ENCODE results near the gene PRR19. TPM values are rescaled to one million over a fixed set of nuclear protein-coding genes. Genes with fewer than 3 reads are reported as not detected.

The PRR19 gene
- total RNA-seq, 6 experiments from 2014 or later = 0.67 to 2.0 (median 0.86) TPM

- no peak overlapping the region for H3K27ac Mint-ChIP-seq
- H3K9me3 Mint-ChIP-seq = no peaks in the 10 kb centered on the region
- TF ChIP-seq CTCF (IDR thresholded peaks at IDR 0.05) = no peak
- no peaks in the 10 kb centered on the region for H3K4me1 Mint-ChIP-seq (ENCODE audit: low read depth)
- no peak overlapping the region for H3K4me3 Mint-ChIP-seq
- DNase-seq = peak; percentile 45
- H3K36me3 Mint-ChIP-seq (ENCODE audit: low read depth) = no peaks in the 10 kb centered on the region
- no peaks in the 10 kb centered on the region; the same call in 1 of the 2 replicates for H3K27me3 Mint-ChIP-seq (ENCODE audit: insufficient read depth)
Observed at GRCh38 chr19:42352301-42353259, 50.6 kb downstream of the PRR19 start.

DNA sequence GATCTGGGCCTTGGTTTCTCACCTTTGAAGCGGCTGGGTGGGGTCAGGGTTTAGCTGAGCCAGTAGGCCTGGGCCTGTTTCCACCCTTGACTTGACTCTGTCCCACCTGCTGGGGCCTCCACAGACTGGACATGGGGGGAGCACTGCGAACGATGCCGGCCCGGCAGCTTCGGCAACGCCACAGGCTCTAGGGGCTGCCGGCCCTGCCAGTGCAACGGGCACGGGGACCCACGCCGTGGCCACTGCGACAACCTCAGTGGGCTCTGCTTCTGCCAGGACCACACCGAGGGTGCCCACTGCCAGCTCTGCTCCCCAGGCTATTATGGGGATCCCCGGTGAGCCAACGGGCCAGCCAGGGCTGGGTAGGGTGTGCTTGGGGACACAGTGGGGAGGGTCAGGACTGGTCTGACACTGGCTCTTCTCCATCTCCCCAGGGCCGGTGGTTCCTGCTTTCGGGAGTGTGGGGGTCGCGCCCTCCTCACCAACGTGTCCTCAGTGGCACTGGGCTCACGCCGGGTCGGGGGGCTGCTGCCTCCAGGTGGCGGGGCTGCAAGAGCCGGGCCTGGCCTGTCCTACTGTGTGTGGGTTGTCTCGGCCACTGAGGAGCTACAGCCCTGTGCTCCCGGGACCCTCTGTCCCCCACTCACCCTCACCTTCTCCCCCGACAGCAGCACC is 51.5 kb downstream of the PRR19 start:
- no peak for DNase-seq
- no peak overlapping the region for H3K4me3 Mint-ChIP-seq
- H3K27me3 Mint-ChIP-seq (ENCODE audit: insufficient read depth) = peaks cover under 1% of the 10 kb centered on the region
- H3K36me3 Mint-ChIP-seq (ENCODE audit: low read depth) = no peaks in the 10 kb centered on the region
- no peak overlapping the region for H3K27ac Mint-ChIP-seq
- H3K9me3 Mint-ChIP-seq = no peaks in the 10 kb centered on the region
- no peak for TF ChIP-seq CTCF (IDR thresholded peaks at IDR 0.05)
- no peaks in the 10 kb centered on the region for H3K4me1 Mint-ChIP-seq (ENCODE audit: low read depth)

DNA sequence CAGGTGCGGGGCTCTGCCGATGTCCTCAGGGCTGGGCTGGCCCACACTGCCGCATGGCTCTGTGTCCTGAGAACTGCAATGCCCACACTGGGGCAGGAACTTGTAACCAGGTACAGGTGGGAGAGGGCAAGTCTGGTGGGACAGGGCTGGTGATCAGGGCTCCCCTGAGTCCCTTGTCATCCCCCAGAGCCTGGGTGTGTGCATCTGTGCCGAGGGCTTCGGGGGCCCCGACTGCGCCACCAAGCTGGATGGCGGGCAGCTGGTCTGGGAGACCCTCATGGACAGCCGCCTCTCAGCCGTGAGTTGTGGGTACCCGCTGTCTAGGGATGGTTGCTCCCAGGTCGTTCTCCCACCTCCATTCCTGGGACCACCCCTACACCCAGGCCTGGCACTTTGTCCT is 54.0 kb downstream of the PRR19 start:
- Mint-ChIP-seq H3K4me1 (ENCODE audit: low read depth) (no peaks in the 10 kb centered on the region), H3K9me3 (no peaks in the 10 kb centered on the region), H3K4me3 (no peak overlapping the region), H3K36me3 (ENCODE audit: low read depth) (no peaks in the 10 kb centered on the region), H3K27ac (no peak overlapping the region), H3K27me3 (ENCODE audit: insufficient read depth) (peaks cover 1% of the 10 kb centered on the region)
- TF ChIP-seq CTCF (IDR thresholded peaks at IDR 0.05) = no peak
- no peak for DNase-seq

- no peaks in the 10 kb centered on the region for H3K9me3 Mint-ChIP-seq
- H3K36me3 Mint-ChIP-seq (ENCODE audit: low read depth) = no peaks in the 10 kb centered on the region
- H3K27ac Mint-ChIP-seq = no peak overlapping the region
- no peak overlapping the region for H3K4me3 Mint-ChIP-seq
- H3K27me3 Mint-ChIP-seq (ENCODE audit: insufficient read depth) = peaks cover 1% of the 10 kb centered on the region
- no peaks in the 10 kb centered on the region for H3K4me1 Mint-ChIP-seq (ENCODE audit: low read depth)
- no peak for TF ChIP-seq CTCF (IDR thresholded peaks at IDR 0.05)
- no peak for DNase-seq
Observed at GRCh38 chr19:42356686-42357085, 54.8 kb downstream of the PRR19 start.

DNA sequence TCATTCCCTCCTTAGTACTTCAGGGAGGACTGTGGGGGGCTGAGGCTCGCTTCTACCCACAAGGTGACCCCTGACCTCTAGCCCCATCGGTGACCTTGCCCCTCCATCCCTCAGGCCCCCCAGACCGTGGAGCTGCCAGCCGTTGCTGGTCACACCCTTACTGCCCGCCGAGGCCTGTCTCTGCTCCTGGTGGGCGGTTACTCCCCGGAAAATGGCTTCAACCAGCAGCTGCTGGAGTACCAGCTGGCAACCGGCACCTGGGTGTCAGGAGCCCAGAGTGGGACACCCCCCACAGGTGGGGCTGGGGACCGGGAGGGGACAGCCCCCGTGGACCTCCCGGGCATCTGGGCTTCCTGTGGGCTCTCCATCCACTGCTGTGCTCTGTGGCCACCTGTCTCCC is 55.4 kb downstream of the PRR19 start:
- H3K9me3 Mint-ChIP-seq = no peaks in the 10 kb centered on the region
- no peak overlapping the region for H3K27ac Mint-ChIP-seq
- TF ChIP-seq CTCF (IDR thresholded peaks at IDR 0.05) = no peak

More for the DNA sequence above, 55.4 kb downstream of the PRR19 start:
- DNase-seq = no peak
- no peak overlapping the region for H3K4me3 Mint-ChIP-seq
- peaks cover 1% of the 10 kb centered on the region for H3K27me3 Mint-ChIP-seq (ENCODE audit: insufficient read depth)
- H3K36me3 Mint-ChIP-seq (ENCODE audit: low read depth) = no peaks in the 10 kb centered on the region
- H3K4me1 Mint-ChIP-seq (ENCODE audit: low read depth) = no peaks in the 10 kb centered on the region

Small RNA genes lying within 50 kb of the gene (microRNA-seq; reads per million reads assigned to microRNA genes)
- gene MIR8077 = not detected

Other genes with a start within 250 kb of the PRR19 start
- under 1 TPM in 5 of 6 experiments, not detected in 1; 0.07 to 0.19 (median 0.13) TPM for gene GRIK5, start 231.9 kb upstream of the PRR19 start, total RNA-seq (2021; fragmentation: NEBNext Ultra II Directional; extraction: Animal tissue kit (Norgen Biotek cat#: 25700))
- gene ZNF574, start 226.0 kb upstream of the PRR19 start, total RNA-seq (2021; fragmentation: NEBNext Ultra II Directional; extraction: Animal tissue kit (Norgen Biotek cat#: 25700)) = 10 to 100 TPM; 14.0 to 16.5 (median 15.1) TPM
- gene POU2F2, start 169.7 kb upstream of the PRR19 start, total RNA-seq (2021; fragmentation: NEBNext Ultra II Directional; extraction: Animal tissue kit (Norgen Biotek cat#: 25700)) = 10 to 100 TPM in 1 of 6 experiments, 1 to 10 TPM in 5; 6.4 to 11.0 (median 7.8) TPM
- 10 to 100 TPM; 19.2 to 24.9 (median 20.2) TPM for gene DEDD2, start 84.5 kb upstream of the PRR19 start, total RNA-seq (2021; fragmentation: NEBNext Ultra II Directional; extraction: Animal tissue kit (Norgen Biotek cat#: 25700))
- gene ZNF526, start 81.8 kb upstream of the PRR19 start, total RNA-seq (2021; fragmentation: NEBNext Ultra II Directional; extraction: Animal tissue kit (Norgen Biotek cat#: 25700)) = 10 to 100 TPM; 14.0 to 18.2 (median 16.1) TPM
- gene GSK3A, start 59.5 kb upstream of the PRR19 start, total RNA-seq (2021; fragmentation: NEBNext Ultra II Directional; extraction: Animal tissue kit (Norgen Biotek cat#: 25700)) = 10 to 100 TPM; 36.3 to 45.5 (median 43.1) TPM
- gene ERF, start 47.0 kb upstream of the PRR19 start, total RNA-seq (2021; fragmentation: NEBNext Ultra II Directional; extraction: Animal tissue kit (Norgen Biotek cat#: 25700)) = 10 to 100 TPM; 74.7 to 87.8 (median 78.8) TPM
- 10 to 100 TPM; 67.6 to 75.4 (median 73.7) TPM for gene CIC, start 32.9 kb upstream of the PRR19 start, total RNA-seq (2021; fragmentation: NEBNext Ultra II Directional; extraction: Animal tissue kit (Norgen Biotek cat#: 25700))
- 10 to 100 TPM; 32.3 to 43.5 (median 40.7) TPM for gene PAFAH1B3, start 492 bp downstream of the PRR19 start, total RNA-seq (2021; fragmentation: NEBNext Ultra II Directional; extraction: Animal tissue kit (Norgen Biotek cat#: 25700))
- under 1 TPM; 0.12 to 0.47 (median 0.34) TPM for gene TMEM145, start 11.2 kb downstream of the PRR19 start, total RNA-seq (2021; fragmentation: NEBNext Ultra II Directional; extraction: Animal tissue kit (Norgen Biotek cat#: 25700))
- 10 to 100 TPM; 17.7 to 23.6 (median 18.8) TPM for gene MEGF8, start 23.5 kb downstream of the PRR19 start, total RNA-seq (2021; fragmentation: NEBNext Ultra II Directional; extraction: Animal tissue kit (Norgen Biotek cat#: 25700))
- gene CNFN, start 88.2 kb downstream of the PRR19 start, total RNA-seq (2021; fragmentation: NEBNext Ultra II Directional; extraction: Animal tissue kit (Norgen Biotek cat#: 25700)) = under 1 TPM; 0.48 to 0.80 (median 0.68) TPM
- 1 to 10 TPM; 4.7 to 9.2 (median 7.1) TPM for gene LIPE, start 125.3 kb downstream of the PRR19 start, total RNA-seq (2021; fragmentation: NEBNext Ultra II Directional; extraction: Animal tissue kit (Norgen Biotek cat#: 25700))
- not detected for gene CXCL17, start 140.8 kb downstream of the PRR19 start, total RNA-seq (2021; fragmentation: NEBNext Ultra II Directional; extraction: Animal tissue kit (Norgen Biotek cat#: 25700))
- gene CEACAM1, start 226.3 kb downstream of the PRR19 start, total RNA-seq (2021; fragmentation: NEBNext Ultra II Directional; extraction: Animal tissue kit (Norgen Biotek cat#: 25700)) = not detected